Activated naive CD8-positive, alpha-beta T cell (primary cell): ENCODE measurements around the gene CITED4.
A peak's percentile ranks its signal among the peaks of the same experiment; 100 is the strongest.

ENCODE experiments used
- H3K27ac Mint-ChIP-seq: one replicate; pipeline ENCODE4 v1.8.0; 2021; ENCODE audit warnings: mixed read lengths
- H3K27me3 Mint-ChIP-seq: one replicate; pipeline ENCODE4 v1.8.0; 2021; ENCODE audit warnings: mixed read lengths
- H3K36me3 Mint-ChIP-seq: one replicate; pipeline ENCODE4 v1.8.0; 2021; ENCODE audit warnings: mixed read lengths
- H3K4me1 Mint-ChIP-seq: one replicate; pipeline ENCODE4 v1.8.0; 2021; ENCODE audit warnings: low read depth, mixed read lengths
- H3K4me3 Mint-ChIP-seq: one replicate; pipeline ENCODE4 v1.8.0; 2021; ENCODE audit warnings: mild to moderate bottlenecking, mixed read lengths
- H3K9me3 Mint-ChIP-seq: one replicate; pipeline ENCODE4 v1.8.0; 2021; ENCODE audit warnings: low read depth, mixed read lengths

Gene CITED4

GRCh38 chr1:40873863-40874472 is 11.8 kb upstream of the CITED4 start:
- Mint-ChIP-seq H3K9me3 (peaks cover 7% of the 10 kb centered on the region), H3K4me1 (peaks cover 25% of the 10 kb centered on the region), H3K27ac (no peak overlapping the region), H3K36me3 (peaks cover 6% of the 10 kb centered on the region), H3K27me3 (peaks cover 1% of the 10 kb centered on the region), H3K4me3 (no peak overlapping the region)

- Mint-ChIP-seq H3K4me3 (no peak overlapping the region), H3K4me1 (peaks cover 23% of the 10 kb centered on the region), H3K36me3 (peaks cover 6% of the 10 kb centered on the region), H3K9me3 (peaks cover 7% of the 10 kb centered on the region), H3K27me3 (peaks cover 1% of the 10 kb centered on the region), H3K27ac (no peak overlapping the region)
Observed at GRCh38 chr1:40872276-40872675, 10.1 kb upstream of the CITED4 start.

- Mint-ChIP-seq H3K27me3 (peaks cover 1% of the 10 kb centered on the region), H3K4me1 (peaks cover 7% of the 10 kb centered on the region), H3K4me3 (no peak overlapping the region), H3K27ac (no peak overlapping the region), H3K36me3 (no peaks in the 10 kb centered on the region), H3K9me3 (peaks cover 4% of the 10 kb centered on the region)
Observed at GRCh38 chr1:40870135-40870728, 8.1 kb upstream of the CITED4 start.

GRCh38 chr1:40868051-40868723 is 6.0 kb upstream of the CITED4 start:
- Mint-ChIP-seq H3K27me3 (no peaks in the 10 kb centered on the region), H3K36me3 (no peaks in the 10 kb centered on the region), H3K4me1 (no peaks in the 10 kb centered on the region), H3K9me3 (peaks cover 4% of the 10 kb centered on the region), H3K27ac (no peak overlapping the region), H3K4me3 (no peak overlapping the region)

DNA sequence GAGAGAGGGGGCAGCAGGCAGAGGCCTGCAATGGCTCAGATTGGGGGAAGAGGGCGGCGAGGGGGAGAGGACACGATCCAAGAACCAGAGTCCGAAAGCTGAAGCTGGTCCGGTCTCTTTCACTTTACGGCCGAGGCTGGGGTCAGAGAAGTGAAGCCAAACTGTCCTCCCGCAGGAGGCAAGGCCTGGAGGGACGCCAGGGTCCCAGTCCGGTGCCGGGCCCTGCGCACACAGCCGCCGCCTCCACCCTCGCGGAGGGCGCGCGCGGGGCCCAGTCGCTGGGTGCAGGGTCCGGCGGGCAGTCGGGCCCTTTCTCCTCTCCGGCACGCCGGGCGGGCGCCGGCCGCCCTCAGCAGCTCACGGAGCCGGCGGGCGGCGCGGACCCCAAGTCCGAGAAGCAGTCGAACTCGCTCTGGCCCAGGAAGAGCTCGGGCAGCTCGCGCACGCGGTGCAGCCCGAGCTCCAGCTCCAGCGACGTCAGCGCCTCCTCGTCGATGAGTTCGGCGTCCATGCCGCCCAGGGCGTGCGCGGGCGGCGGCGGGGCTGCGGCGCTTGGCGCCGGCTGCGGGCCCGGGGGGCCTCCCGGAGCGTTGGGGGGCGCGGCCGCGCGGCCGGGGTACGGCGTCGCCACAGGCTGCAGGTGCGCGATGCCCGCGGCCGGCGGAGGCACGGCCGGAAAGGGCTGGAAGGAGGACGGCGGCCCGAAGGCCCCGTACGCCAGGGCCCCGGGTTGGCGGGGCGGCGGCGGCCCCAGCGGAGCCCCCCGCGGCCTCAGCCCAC is 749 bp downstream of the CITED4 start:
- no peaks in the 10 kb centered on the region for H3K9me3 Mint-ChIP-seq
- peak overlapping the region; percentile 85 for H3K4me3 Mint-ChIP-seq
- no peaks in the 10 kb centered on the region for H3K36me3 Mint-ChIP-seq
- peak overlapping the region; percentile 75 for H3K27ac Mint-ChIP-seq
- peaks cover 13% of the 10 kb centered on the region for H3K4me1 Mint-ChIP-seq
- H3K27me3 Mint-ChIP-seq, result no peaks in the 10 kb centered on the region

GRCh38 chr1:40860706-40861223 is 1.4 kb downstream of the CITED4 start:
- H3K9me3 Mint-ChIP-seq, result no peaks in the 10 kb centered on the region
- H3K27me3 Mint-ChIP-seq, result no peaks in the 10 kb centered on the region
- H3K4me1 Mint-ChIP-seq, result peaks cover 13% of the 10 kb centered on the region
- no peaks in the 10 kb centered on the region for H3K36me3 Mint-ChIP-seq
- H3K27ac Mint-ChIP-seq, result peak overlapping the region; percentile 75
- H3K4me3 Mint-ChIP-seq, result peak overlapping the region; percentile 85

DNA sequence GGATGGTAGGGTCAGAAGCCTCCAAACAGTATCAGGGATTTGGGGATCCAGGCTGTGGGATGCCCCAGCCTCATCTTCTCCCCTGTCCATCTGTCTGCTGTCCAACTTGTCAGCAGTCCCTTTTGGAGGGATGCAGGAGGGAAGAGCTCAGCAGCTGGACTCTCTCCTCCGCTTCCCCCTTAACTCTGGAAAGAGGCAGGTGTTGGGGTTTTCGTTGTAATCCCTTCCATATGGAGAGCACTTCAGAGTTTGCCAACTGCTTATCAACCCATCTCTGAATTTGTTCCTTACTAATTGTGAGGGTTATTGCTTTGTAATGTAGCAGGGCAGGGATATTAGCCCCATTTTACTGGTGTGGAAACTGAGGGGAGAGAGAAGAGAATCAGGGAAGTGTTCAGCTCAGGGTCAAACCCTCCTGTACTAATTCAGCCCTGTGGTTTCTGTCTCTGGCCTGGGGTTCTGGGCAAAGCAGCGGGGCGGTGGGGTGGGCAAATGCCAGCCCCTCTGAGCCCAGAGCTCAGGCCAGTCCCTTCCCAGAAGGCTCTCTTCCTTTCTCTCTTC is 3.2 kb downstream of the CITED4 start:
- H3K36me3 Mint-ChIP-seq, result no peaks in the 10 kb centered on the region
- H3K9me3 Mint-ChIP-seq, result no peaks in the 10 kb centered on the region
- H3K4me3 Mint-ChIP-seq, result no peak overlapping the region
- no peaks in the 10 kb centered on the region for H3K27me3 Mint-ChIP-seq
- no peak overlapping the region for H3K27ac Mint-ChIP-seq
- peaks cover 13% of the 10 kb centered on the region for H3K4me1 Mint-ChIP-seq

DNA sequence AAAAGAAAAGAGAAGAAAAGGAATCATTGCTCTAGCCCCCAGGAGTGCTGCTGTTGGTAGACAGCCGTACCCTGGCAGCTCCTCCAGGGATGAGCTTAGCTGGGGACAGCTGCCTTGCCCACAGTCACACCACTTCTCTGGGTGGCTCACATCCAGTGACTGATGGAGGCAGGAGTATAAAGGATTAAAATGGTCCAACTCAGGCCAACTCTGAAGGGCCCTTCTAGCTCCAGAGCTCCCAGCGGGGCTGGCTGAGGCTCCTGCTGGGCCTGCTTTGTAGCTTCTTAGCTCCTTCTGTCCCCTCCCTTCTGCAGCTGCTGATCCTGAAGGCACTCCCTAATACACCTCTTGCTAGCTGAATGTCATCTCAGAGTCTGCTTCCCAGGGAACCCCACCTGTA is 4.4 kb downstream of the CITED4 start:
- no peaks in the 10 kb centered on the region for H3K9me3 Mint-ChIP-seq
- H3K4me3 Mint-ChIP-seq, result no peak overlapping the region
- no peaks in the 10 kb centered on the region for H3K36me3 Mint-ChIP-seq
- H3K27ac Mint-ChIP-seq, result no peak overlapping the region
- no peaks in the 10 kb centered on the region for H3K27me3 Mint-ChIP-seq
- peaks cover 10% of the 10 kb centered on the region for H3K4me1 Mint-ChIP-seq

DNA sequence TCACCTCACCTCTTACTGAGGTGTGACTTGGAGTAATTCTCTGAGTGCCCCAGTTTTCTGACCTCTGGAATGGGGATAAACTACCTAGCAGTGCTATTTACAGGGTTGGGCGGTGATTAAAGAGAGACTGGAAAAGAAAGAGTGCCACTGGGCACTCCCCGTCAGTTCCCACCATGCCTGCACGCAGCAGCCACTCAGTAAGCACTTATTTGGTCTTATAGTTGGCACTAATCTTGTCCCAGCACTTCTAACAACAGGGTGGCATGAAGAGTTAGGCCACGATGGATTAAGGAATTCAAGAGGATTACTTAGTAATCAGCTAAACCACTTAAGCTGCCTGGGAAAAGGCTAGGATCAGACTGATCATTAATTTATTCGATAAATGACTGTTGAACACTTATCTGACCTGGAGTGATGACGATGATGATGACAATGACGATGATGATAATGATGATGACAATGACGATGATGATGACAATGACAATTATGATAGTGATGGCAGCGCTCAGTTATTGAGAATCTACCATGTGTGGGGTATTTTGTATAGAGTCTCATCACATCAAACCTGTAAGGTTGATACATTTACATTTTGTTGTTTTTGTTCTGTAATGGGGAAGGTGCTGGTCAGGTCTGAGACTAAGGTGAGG is 5.4 kb downstream of the CITED4 start:
- peaks cover 6% of the 10 kb centered on the region for H3K4me1 Mint-ChIP-seq
- no peaks in the 10 kb centered on the region for H3K36me3 Mint-ChIP-seq
- H3K9me3 Mint-ChIP-seq, result no peaks in the 10 kb centered on the region
- no peak overlapping the region for H3K27ac Mint-ChIP-seq
- no peaks in the 10 kb centered on the region for H3K27me3 Mint-ChIP-seq
- no peak overlapping the region for H3K4me3 Mint-ChIP-seq

DNA sequence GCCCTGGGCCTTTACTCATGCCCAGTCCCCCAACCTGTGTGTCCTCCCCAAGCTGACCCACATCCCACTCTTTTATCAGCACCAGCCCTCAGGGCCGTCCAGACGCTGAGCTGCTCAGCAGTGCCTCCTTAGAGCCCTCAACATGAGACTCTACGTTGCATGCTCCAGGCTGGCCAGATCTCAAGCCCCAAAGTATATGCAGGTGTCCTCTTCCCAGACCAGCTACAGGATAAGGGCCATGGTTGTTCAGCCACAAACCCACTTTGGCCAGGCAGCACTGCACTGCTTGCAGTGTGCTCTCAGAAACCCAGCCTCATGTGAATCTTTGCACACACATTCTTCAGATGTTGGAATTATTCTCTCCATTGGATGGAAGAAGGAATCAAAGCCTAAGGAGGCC is 6.0 kb downstream of the CITED4 start:
- H3K27ac Mint-ChIP-seq, result no peak overlapping the region
- H3K27me3 Mint-ChIP-seq, result no peaks in the 10 kb centered on the region
- no peaks in the 10 kb centered on the region for H3K36me3 Mint-ChIP-seq
- peaks cover 6% of the 10 kb centered on the region for H3K4me1 Mint-ChIP-seq
- H3K4me3 Mint-ChIP-seq, result no peak overlapping the region
- H3K9me3 Mint-ChIP-seq, result no peaks in the 10 kb centered on the region

GRCh38 chr1:40855513-40855912 is 6.7 kb downstream of the CITED4 start:
- H3K9me3 Mint-ChIP-seq, result no peaks in the 10 kb centered on the region
- H3K27me3 Mint-ChIP-seq, result no peaks in the 10 kb centered on the region
- H3K36me3 Mint-ChIP-seq, result no peaks in the 10 kb centered on the region
- H3K27ac Mint-ChIP-seq, result no peak overlapping the region
- no peak overlapping the region for H3K4me3 Mint-ChIP-seq
- H3K4me1 Mint-ChIP-seq, result peaks cover 2% of the 10 kb centered on the region

DNA sequence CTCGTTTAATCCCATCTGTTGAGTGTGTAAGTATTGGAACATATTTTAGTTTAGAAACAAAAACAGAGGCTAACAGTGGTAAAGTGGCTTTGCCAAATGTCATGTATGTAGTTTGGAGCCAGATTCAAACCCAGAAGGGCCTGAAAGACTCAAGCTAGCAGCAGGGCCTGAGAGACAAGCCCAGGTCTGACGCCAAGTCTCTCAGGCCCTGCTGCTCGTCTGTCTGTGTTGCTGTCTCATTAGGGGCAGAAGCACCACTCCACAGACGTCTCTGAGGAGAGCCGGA is 8.3 kb downstream of the CITED4 start:
- H3K4me1 Mint-ChIP-seq, result peaks cover 7% of the 10 kb centered on the region
- H3K27me3 Mint-ChIP-seq, result no peaks in the 10 kb centered on the region
- H3K27ac Mint-ChIP-seq, result no peak overlapping the region

DNA sequence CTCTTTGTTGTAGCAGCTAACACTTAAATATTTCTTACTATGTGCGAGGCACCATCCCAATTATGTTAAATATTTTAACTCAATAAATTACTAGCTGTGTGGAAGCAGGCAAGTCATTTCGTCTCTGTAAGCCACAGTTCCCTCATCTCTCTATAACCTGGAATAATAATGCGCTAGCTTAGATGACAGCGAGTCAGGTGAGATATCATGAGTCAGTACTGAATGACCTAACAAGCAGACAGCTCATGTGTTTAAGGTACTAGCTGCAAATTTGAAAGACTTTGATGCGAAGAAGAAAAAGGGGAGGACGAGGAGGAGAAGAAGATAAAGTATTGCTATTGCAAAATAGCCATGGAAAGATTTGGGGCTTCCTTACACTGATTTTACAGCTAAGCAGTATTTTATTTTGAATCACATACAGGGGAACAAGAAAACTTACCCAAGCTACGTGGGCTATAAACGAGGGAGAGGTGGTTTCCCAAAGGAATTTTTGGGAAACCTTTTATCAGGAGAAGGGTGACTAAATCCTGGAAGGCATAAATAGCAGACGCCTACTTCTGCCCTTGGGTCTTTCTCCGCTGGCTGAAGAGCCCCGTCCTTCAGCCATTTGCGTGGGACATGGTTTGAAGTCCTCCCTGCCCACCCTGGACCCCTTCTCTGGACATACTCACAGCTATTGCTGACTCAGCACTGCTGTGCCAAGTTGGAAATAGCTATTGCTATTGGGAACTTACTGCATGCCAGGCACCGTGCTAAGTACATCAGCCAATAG is 8.9 kb downstream of the CITED4 start:
- Mint-ChIP-seq H3K36me3 (no peaks in the 10 kb centered on the region), H3K4me1 (peaks cover 7% of the 10 kb centered on the region), H3K9me3 (no peaks in the 10 kb centered on the region)

More for the DNA sequence above, 8.3 kb downstream of the CITED4 start:
- Mint-ChIP-seq H3K36me3 (no peaks in the 10 kb centered on the region), H3K4me3 (no peak overlapping the region), H3K9me3 (no peaks in the 10 kb centered on the region)

GRCh38 chr1:40851643-40852042 is 10.5 kb downstream of the CITED4 start:
- Mint-ChIP-seq H3K4me1 (peaks cover 9% of the 10 kb centered on the region), H3K27me3 (no peaks in the 10 kb centered on the region), H3K27ac (no peak overlapping the region), H3K36me3 (no peaks in the 10 kb centered on the region), H3K9me3 (no peaks in the 10 kb centered on the region), H3K4me3 (no peak overlapping the region)

More for the DNA sequence above, 8.9 kb downstream of the CITED4 start:
- Mint-ChIP-seq H3K27ac (no peak overlapping the region), H3K27me3 (no peaks in the 10 kb centered on the region), H3K4me3 (no peak overlapping the region)
